Tibial nerve (tissue), 4 donors: ENCODE measurements around the gene IL1R1. TPM values are rescaled to one million over a fixed set of nuclear protein-coding genes. Genes with fewer than 3 reads are reported as not detected.

Experiments used
- DNase-seq, 2 donors: peaks; one replicate each; pipeline ENCODE4 v3.0.0-alpha.2; 2019; ENCODE audit warnings: low spot score in 2 of 2
- H3K27ac ChIP-seq, 4 donors: fragments of 200-600 bp; sonication (generic) in 3 of 4; one replicate each; pipeline ENCODE4 v1.5.1; 2017 to 2019; ENCODE audit warnings: mild to moderate bottlenecking in 1 of 4
- H3K27me3 ChIP-seq, 2 donors: fragments of 200-600 bp; sonication (generic) in 1 of 2; one replicate each; pipeline versions ENCODE4 v1.5.1 to v1.6.0; 2017 to 2019
- H3K36me3 ChIP-seq, 3 donors: fragments of 200-600 bp; sonication (generic); one replicate each; pipeline ENCODE4 v1.5.1; 2018 to 2019
- H3K4me1 ChIP-seq, 4 donors: fragments of 200-600 bp; sonication (generic) in 3 of 4; one replicate each; pipeline ENCODE4 v1.5.1; 2017 to 2019
- H3K4me3 ChIP-seq, 4 donors: fragments of 200-600 bp; sonication (generic) in 3 of 4; one replicate each; pipeline ENCODE4 v1.5.1; 2017 to 2019; ENCODE audit warnings: mild to moderate bottlenecking in 1 of 4, moderate library complexity in 1 of 4
- H3K9me3 ChIP-seq, 4 donors: fragments of 200-600 bp; sonication (generic) in 3 of 4; one replicate each; pipeline ENCODE4 v1.5.1; 2017 to 2019
- EP300 ChIP-seq, 2 donors: sonication (generic); formaldehyde crosslinking; IDR thresholded peaks; one replicate each; pipeline ENCODE4 v1.6.1; 2017; ENCODE audit warnings: antibody characterized with exemption in 2 of 2, mild to moderate bottlenecking in 1 of 2
- POLR2A ChIP-seq, 2 donors: fragments of 450-650 bp; IDR thresholded peaks; one replicate each; pipeline ENCODE4 v1.6.1; 2017; ENCODE audit warnings: antibody characterized with exemption in 2 of 2, mild to moderate bottlenecking in 2 of 2, moderate library complexity in 2 of 2
- WGBS, 2 donors: methylation state at CpG; one replicate each; pipeline ENCODE4 v1.1.5; 2018; 5-methylcytosine and 5-hydroxymethylcytosine counted together
- total RNA-seq, 4 donors: library from RNA; depleted of rRNA; stranded (reverse); fragments of >200 nt; gene quantifications; one replicate each; pipeline ENCODE4 v1.1.0, GENCODE V29; 2016
- TF ChIP-seq, protein P1 (sequence below), 5 experiments: fragments of 200-600 bp in 3 of 5; fragments of 450-650 bp in 2 of 5; sonication (generic) in 3 of 5; IDR thresholded peaks; one replicate each; pipeline ENCODE4 v1.5.1; 2016 to 2019; ENCODE audit warnings: antibody characterized with exemption in 5 of 5, mild to moderate bottlenecking in 3 of 5, moderate library complexity in 2 of 5

The IL1R1 gene
- total RNA-seq, 4 donors from 2014 or later = 29.5 to 81.2 (median 57.4) TPM

DNA sequence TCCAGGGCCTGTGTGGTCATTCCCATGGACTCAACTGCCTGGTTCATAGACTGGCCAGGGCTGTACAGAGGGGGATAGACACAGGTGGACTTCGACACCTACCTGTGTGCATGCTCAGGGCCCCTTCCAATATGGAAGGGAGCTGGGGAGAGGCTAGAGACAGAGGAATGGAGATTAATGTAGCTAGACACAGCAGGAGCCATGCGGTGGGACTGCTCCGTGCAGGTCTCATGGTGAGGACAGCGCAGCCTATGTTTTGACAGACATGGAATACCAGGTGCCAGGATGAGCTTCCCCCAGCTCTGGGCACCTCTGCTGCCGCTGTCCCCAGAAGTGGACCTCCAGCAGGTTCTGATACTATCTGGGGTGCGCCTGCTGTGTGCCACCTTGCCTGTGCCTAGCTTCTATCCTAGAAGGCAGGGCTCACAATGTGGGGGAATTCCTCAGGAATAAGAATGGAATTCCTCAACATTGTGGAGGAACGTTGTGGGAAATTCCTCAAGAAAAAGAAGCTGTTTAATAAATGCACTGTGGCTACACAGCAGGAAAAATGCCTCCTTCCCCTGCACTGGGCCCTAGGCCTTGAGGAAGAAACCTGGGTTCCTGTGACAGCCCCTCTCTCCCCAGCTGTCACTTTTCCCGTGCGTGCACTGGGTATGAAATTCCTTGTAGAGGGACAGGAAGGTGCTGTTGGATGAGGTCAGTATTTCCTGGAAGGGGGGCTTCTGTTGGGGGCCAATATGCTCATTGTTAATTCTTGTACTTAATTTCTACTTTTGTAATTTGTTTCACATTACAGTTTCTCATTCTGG lies 7.3 kb downstream of the IL1R1 start:
- Histone ChIP-seq H3K27me3 (no peaks in the 10 kb centered on the region), H3K36me3 (peaks cover 0 to 33% (median 0%) of the 10 kb centered on the region in 3 donors), H3K27ac (no peak overlapping the region), H3K9me3 (peaks cover 0 to 54% (median 7%) of the 10 kb centered on the region in 4 donors), H3K4me3 (no peak overlapping the region), H3K4me1 (no peaks in the 10 kb centered on the region)
- WGBS, 2 donors = 82 to 84% methylated on average over 9 of the region's 9 CpGs
- no peak for TF ChIP-seq EP300 (IDR thresholded peaks at IDR 0.05)
- TF ChIP-seq, protein P1, sequence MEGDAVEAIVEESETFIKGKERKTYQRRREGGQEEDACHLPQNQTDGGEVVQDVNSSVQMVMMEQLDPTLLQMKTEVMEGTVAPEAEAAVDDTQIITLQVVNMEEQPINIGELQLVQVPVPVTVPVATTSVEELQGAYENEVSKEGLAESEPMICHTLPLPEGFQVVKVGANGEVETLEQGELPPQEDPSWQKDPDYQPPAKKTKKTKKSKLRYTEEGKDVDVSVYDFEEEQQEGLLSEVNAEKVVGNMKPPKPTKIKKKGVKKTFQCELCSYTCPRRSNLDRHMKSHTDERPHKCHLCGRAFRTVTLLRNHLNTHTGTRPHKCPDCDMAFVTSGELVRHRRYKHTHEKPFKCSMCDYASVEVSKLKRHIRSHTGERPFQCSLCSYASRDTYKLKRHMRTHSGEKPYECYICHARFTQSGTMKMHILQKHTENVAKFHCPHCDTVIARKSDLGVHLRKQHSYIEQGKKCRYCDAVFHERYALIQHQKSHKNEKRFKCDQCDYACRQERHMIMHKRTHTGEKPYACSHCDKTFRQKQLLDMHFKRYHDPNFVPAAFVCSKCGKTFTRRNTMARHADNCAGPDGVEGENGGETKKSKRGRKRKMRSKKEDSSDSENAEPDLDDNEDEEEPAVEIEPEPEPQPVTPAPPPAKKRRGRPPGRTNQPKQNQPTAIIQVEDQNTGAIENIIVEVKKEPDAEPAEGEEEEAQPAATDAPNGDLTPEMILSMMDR (IDR thresholded peaks at IDR 0.05) = no peak
- no peak for TF ChIP-seq POLR2A (IDR thresholded peaks at IDR 0.05)
- no peak for DNase-seq

DNA sequence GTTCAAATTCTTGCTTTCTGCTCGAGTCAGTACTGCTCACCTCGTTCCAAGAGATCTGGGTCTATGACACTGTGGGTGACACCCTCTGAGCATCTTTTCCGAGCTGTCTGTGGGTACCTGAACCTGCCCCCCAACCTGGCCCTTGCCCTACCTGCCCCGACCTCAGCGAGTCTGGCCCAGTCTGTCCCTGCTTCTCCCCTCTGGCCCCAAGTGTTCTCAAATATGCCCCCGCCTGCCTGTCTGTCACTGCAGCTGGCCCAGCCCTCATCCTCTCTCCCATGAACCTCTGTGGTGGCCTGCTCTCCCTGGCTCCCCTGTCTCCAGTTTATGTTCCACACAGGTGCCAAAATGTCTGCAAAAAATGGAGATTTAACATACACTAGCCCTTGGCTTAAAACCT lies 11.8 kb downstream of the IL1R1 start:
- no peak for DNase-seq
- Histone ChIP-seq H3K4me3 (no peak overlapping the region), H3K27ac (no peak overlapping the region), H3K27me3 (no peaks in the 10 kb centered on the region), H3K36me3 (peaks cover 0 to 26% (median 0%) of the 10 kb centered on the region in 3 donors), H3K4me1 (no peaks in the 10 kb centered on the region), H3K9me3 (peaks cover 0 to 9% (median 0%) of the 10 kb centered on the region in 4 donors)
- TF ChIP-seq POLR2A (IDR thresholded peaks at IDR 0.05) = no peak
- TF ChIP-seq, protein P1 (IDR thresholded peaks at IDR 0.05) = no peak
- TF ChIP-seq EP300 (IDR thresholded peaks at IDR 0.05) = no peak
- 95% methylated on average over 6 of the region's 6 CpGs for WGBS, 2 donors

DNA sequence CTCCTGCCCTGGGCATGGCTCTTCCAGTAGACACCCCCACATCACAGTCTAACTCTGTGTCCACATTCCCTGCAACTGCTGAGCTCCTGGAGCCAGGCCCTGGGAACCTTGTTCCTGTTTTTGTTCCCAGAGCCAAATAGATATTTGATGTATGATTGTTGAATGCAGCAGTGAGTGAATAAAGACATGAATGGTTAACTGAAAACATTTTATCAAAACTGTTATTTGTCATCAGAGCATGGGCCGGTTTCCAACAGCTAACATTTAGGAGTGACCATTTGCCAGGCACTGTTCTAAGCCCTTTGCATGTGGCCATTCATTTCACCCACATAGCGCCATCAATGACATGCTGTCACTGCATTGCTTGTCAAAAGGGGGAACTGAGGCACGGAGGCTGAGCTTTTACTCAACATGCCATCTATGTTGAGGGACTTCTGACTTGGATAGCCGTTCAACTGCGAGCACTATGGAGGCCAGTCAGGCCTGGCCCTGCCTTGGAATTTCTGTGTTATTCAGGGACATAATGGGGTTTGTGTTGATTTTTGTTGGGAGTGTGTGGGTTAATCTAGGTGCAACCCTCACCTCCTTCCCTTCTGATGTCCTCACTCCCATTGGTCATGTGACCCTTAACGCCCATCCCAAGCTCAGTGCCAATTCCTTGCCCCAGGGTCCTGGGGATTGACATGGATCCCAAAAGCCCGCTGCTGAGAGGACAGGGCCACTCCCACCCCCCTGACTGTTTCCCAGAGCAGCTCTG lies 12.6 kb downstream of the IL1R1 start:
- WGBS, 2 donors = 64 to 85% methylated on average over 6 to 7 of the region's 7 CpGs
- Histone ChIP-seq H3K4me1 (no peaks in the 10 kb centered on the region), H3K4me3 (no peak overlapping the region), H3K27ac (peak overlapping the region; percentile 27 to 82 (median 56)), H3K36me3 (peaks cover 0 to 30% (median 0%) of the 10 kb centered on the region in 3 donors), H3K9me3 (peaks cover 0 to 1% (median 0%) of the 10 kb centered on the region in 4 donors), H3K27me3 (no peaks in the 10 kb centered on the region)
- no peak for TF ChIP-seq POLR2A (IDR thresholded peaks at IDR 0.05)
- TF ChIP-seq EP300 (IDR thresholded peaks at IDR 0.05) = no peak
- TF ChIP-seq, protein P1 (IDR thresholded peaks at IDR 0.05) = no peak
- DNase-seq = no peak

DNA sequence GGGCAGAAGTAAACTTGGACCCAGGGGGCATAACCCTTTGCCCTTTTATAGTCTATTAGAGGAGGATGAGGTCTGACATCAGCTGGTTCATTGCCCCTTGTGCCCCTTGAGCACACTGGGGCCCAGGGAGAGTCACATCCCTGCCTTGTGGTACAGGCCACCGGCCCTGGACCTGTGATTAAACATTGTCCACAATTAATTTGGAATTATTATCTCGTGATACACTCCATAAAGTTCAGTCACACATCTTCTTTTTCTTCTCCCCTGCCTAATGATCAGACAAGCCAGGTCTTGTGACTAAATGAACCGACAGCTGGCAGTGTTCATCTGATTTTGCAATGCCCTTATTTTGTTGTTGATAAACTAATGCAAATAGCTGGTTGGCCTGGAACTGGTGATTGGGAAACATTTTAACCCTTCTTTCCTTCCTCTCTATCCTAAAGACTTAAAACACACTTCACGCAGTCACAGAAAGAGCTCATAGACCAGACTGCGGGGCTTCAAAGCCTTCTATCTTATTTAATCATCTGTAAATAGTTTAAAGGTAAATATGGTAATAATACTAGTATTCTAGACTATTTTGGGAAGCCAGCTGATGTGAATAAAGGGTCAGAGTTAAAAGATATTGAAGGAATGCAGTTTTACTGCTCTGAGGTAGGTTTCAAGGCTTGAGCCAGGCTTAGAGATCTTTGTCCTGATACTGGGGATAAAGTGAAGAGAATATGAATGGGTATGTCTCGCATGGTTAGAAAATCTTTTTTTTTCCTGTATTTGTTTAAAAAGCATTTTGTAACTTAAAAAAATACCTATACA lies 13.4 kb downstream of the IL1R1 start:
- H3K36me3 ChIP-seq = peaks cover 0 to 34% (median 0%) of the 10 kb centered on the region in 3 donors
- 67 to 68% methylated on average over 6 of the region's 6 CpGs for WGBS, 2 donors
- TF ChIP-seq POLR2A (IDR thresholded peaks at IDR 0.05) (no peak), EP300 (IDR thresholded peaks at IDR 0.05) (peak in 1 of 2 donors; percentile 75)
- TF ChIP-seq, protein P1 (IDR thresholded peaks at IDR 0.05) = no peak
- H3K4me1 ChIP-seq = no peaks in the 10 kb centered on the region
- DNase-seq = peak in 1 of 2 donors; percentile 61
- no peaks in the 10 kb centered on the region for H3K9me3 ChIP-seq
- H3K4me3 ChIP-seq = no peak overlapping the region
- peak overlapping the region; percentile 27 to 82 (median 56) for H3K27ac ChIP-seq
- no peaks in the 10 kb centered on the region for H3K27me3 ChIP-seq
